Epithelial cell of esophagus (primary cell): ENCODE results near the gene ATP11A.
"Not testable (repeated sequence)": the region's sequence is repeated elsewhere in the genome, so short reads cannot be mapped to it uniquely, and the experiment has no call there.

Source experiments
- DNase-seq: peaks from one replicate; pipeline ENCODE4 v3.0.0; 2010; ENCODE audit warnings: low read depth
- H3K4me3 ChIP-seq: 2 replicates; pipeline ENCODE4 v1.5.1; 2011; ENCODE audit warnings: mild to moderate bottlenecking, low read length, control low read depth
- TF ChIP-seq, protein P1 (sequence below): IDR thresholded peaks from 2 replicates; pipeline ENCODE4 v1.5.1; 2011; ENCODE audit warnings: low read depth, mild to moderate bottlenecking, low read length, control low read depth, inconsistent platforms; ENCODE audit not compliant: insufficient read depth; ENCODE audit errors: missing control alignments

Gene ATP11A

DNA sequence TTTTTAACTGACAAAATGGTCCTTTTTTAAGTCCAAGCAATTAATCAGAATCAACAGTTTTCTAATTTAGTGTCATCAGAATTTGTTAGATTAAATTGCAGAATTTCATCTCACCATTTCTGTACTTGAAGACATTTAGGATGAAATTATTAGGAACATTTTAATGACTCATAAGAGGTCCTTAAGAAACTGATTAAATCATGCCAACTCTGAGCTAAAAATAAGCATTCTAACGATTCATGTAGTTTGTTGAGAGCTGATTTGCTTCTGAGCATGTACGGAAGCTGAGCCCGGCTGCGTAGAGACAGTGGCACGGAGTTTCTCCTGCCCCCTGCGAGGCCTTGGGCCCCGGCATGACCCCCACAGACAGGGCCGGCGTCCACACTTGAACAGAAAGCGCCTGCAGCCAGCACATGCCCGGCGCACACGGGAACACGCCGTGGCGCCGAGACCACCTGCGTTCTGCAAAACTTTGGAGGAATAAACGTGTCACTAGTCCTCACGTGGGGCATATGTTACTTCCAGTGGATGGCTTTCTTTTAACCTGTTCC lies 189.5 kb downstream of the ATP11A start:
- H3K4me3 ChIP-seq = no peak overlapping the region
- TF ChIP-seq, protein P1, sequence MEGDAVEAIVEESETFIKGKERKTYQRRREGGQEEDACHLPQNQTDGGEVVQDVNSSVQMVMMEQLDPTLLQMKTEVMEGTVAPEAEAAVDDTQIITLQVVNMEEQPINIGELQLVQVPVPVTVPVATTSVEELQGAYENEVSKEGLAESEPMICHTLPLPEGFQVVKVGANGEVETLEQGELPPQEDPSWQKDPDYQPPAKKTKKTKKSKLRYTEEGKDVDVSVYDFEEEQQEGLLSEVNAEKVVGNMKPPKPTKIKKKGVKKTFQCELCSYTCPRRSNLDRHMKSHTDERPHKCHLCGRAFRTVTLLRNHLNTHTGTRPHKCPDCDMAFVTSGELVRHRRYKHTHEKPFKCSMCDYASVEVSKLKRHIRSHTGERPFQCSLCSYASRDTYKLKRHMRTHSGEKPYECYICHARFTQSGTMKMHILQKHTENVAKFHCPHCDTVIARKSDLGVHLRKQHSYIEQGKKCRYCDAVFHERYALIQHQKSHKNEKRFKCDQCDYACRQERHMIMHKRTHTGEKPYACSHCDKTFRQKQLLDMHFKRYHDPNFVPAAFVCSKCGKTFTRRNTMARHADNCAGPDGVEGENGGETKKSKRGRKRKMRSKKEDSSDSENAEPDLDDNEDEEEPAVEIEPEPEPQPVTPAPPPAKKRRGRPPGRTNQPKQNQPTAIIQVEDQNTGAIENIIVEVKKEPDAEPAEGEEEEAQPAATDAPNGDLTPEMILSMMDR = no peak
- no peak for DNase-seq

DNA sequence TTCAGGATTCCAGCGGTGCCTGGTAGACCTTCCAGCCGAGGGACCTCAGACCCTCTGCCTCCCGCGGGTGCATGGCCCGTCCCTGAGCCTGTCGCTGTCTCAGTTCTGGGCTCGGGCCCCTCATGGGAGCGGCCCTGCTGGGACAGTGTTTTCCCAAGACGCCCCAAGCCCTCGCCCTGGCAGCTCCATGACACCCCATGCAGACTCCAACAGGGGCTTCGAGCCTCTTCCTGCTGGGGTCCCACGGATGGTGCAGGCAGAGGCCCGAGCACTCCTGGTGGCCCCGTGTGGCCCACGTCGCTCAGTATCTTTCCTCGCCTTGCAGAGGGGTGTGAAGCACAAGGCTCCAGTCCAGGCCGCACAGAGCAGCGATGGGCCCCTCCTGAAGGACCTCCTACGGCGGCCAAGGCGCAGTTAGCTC lies 190.4 kb downstream of the ATP11A start:
- DNase-seq = no peak
- TF ChIP-seq, protein P1 = no peak

DNA sequence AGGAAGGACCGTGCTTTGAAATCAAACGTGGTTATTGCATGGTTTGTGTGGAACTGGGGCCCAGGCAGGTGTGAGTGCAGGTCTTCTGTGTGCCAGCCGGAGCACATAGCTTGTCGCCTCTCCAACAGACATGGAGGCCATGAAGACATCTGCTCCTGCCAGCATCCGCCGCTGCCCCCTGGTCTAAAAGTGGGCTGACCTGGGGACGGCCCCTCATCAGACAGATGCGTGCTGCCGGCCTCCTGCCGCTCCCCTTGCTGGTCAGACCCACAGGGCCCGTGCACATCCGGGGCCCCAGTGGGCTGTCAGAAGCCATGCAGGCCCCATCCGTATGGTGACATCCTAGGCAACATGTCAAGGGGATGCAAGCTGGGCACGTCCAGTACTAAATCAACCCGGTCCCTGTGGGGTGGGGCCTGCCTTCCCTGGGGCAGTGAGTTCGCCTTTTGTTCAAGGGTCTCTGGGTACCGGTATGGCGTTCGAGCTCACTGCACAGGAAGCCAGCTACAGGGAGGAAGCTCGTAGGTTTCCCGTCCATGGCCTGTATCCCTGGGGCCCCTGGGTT lies 191.2 kb downstream of the ATP11A start:
- TF ChIP-seq, protein P1 = no peak
- DNase-seq = no peak
- H3K4me3 ChIP-seq = no peak overlapping the region

More for the DNA sequence above, 190.4 kb downstream of the ATP11A start:
- H3K4me3 ChIP-seq = no peak overlapping the region

DNA sequence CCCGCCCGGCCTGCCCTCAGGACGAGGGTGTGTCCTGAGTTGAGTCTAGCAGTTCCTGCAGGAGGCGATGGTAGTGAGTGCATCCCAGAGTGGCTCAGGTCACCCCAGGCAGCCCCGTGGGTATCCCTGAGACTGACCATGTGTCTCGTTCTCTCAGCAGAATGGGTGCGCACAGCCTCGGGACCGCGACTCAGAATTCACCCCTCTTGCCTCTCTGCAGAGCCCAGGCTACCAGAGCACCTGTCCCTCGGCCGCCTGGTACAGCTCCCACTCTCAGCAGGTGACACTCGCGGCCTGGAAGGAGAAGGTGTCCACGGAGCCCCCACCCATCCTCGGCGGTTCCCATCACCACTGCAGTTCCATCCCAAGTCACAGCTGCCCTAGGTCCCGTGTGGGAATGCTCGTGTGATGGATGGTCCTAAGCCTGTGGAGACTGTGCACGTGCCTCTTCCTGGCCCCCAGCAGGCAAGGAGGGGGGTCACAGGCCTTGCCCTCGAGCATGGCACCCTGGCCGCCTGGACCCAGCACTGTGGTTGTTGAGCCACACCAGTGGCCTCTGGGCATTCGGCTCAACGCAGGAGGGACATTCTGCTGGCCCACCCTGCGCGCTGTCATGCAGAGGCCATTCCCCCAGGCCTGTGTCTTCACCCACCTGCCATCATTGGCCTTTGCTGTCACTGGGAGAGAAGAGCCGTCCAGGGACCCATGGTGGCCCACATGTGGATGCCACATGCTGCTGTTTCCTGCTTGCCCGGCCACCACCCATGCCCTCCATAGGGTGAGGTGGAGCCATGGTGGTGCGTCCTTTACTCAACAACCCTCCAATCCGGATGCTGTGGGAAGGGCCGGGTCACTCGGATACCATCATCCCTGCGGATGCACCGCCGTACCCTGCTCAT lies 192.1 kb downstream of the ATP11A start:
- TF ChIP-seq, protein P1 = no peak
- no peak overlapping the region for H3K4me3 ChIP-seq
- DNase-seq = no peak

DNA sequence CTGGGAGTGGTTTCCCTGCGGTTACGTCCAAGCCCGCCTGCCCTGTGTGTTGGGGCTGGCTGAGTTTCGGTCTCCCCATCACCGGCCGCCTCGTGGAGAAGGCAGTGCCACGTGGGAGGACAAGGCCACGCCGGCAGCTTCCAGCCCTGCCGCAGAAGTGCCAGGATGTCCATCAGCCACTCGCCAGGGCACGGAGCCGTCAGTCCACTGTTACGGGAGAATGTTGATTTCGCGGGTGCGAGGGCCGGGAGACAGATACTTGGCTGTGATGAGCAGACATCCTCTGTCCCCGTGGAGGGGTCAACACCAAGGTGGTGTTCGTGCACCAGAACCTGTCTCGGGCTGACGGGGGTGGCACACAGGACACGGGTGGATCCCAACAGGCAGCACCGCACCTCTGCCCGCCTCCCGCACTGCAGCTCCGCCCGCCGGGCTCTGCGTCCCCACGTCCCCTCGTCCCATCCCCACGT lies 192.8 kb downstream of the ATP11A start:
- TF ChIP-seq, protein P1 = no peak
- H3K4me3 ChIP-seq = no peak overlapping the region
- no peak for DNase-seq

DNA sequence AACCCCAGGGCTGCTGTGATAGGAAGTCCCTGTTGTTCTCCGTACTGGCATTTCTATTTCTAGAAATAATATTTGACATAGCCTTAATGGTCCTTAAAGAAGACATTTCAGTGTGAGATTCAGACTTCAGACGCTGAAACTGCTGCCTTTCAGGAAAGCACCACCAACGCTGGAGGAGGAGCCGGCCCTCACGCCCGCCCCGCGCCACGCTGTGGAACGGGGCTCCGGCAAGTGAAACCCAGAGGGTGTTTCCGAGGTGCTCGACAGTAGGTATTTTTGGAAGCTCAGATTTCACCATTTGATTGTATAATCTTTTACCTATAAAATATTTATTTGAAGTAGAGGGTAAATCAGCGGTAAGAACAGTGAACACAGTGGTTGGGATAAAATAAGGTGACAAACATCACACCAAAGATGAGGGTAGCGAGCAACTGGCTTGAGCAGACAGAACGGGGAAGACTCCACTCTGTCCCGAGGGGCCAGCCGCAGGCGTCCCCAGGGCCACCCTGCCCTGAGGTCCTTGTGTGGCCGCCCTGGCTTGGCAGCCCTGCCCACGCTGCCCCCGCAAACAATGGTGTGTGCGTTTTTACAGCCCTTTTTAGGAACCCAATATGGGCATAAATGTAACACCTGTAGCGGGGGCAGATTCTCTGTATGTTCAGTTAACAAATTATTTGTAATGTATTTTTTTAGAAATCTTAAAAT lies 193.6 kb downstream of the ATP11A start:
- DNase-seq = no peak
- TF ChIP-seq, protein P1 = no peak
- no peak overlapping the region for H3K4me3 ChIP-seq

DNA sequence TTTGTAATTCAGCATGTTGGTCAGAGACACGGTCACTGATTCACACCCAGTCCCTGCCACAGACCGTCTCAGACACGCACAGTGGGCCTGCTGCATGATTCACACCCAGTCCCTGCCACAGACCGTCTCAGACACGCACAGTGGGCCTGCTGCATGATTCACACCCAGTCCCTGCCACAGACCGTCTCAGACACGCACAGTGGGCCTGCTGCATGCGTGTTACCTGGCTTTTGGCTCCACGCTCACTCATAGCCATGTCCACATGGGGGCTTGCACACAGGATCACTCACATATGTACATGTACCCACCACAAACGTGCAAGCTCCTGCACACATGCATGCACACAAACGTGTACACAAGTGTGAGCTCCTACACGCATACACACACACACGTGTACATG lies 194.9 kb downstream of the ATP11A start:
- not testable (repeated sequence) for DNase-seq, H3K4me3 ChIP-seq
